ENCODE data around the gene GFOD1.
"Not testable (repeated sequence)": the region's sequence is repeated elsewhere in the genome, so short reads cannot be mapped to it uniquely, and the experiment has no call there.

Gene GFOD1

DNA sequence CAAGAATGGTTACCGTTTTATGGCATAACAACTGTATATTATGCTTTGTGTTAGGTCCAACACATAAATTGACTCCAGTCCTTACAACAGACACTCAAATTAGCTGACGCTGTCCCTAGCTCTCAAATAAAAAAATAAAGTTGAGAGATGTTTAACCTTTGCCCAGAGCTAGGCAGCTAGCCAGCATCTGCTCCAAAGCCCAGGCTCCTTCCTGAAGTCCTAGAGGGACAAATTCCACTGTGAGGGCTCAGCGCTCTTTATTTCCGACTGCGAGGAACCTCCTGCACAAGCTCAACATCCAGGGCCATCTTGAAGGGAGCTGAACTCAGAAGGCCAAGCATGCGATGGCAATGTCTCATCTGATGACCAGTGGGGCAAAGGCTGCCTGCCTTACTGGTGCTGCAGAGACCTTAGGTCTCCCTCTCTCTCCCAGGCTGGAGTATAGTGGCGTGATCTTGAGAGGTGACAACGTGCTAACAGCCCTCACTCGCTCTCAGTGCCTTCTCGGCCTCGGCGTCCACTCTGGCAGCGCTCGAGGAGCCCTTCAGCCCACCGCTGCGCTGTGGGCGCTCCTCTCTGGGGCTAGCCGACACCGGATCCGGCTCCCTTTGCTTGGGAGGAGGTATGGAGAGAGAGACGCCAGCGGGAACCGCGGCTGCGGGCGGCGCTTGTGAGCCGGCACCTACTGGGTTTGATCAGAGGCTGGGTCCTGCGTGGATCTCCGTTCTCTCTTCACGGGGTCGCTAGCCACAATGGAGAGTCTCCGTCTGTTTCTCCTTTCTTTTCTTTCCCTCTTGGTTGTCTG is 24.7 kb upstream of the GFOD1 start:
- DNase-seq: no peak

GRCh38 chr6:13511141-13511571 is 23.8 kb upstream of the GFOD1 start:
- DNase-seq: not testable (repeated sequence)

DNA sequence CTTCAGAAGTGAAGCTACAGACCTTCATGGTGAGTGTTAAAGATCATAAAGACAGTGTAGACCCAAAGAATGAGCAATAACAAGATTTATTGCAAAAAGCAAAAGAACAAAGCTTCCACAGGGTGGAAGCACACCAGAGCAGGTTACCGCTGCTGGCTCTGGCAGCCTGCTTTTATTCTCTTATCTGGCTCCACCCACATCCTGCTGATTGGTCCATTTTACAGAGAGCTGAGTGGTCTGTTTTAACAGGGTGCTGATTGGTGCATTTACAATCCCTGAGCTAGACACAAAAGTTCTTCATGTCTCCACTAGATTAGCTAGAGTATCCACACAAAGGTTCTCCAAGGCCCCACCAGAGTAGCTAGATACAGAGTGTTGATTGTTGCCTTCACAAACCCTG is 23.0 kb upstream of the GFOD1 start:
- DNase-seq: not testable (repeated sequence)

- no peak for DNase-seq
Measured at GRCh38 chr6:13508711-13509705, 21.6 kb upstream of the GFOD1 start.

GRCh38 chr6:13507306-13507860 is 20.0 kb upstream of the GFOD1 start:
- DNase-seq: no peak

- no peak for DNase-seq
Measured at GRCh38 chr6:13505345-13505734, 17.9 kb upstream of the GFOD1 start.

DNA sequence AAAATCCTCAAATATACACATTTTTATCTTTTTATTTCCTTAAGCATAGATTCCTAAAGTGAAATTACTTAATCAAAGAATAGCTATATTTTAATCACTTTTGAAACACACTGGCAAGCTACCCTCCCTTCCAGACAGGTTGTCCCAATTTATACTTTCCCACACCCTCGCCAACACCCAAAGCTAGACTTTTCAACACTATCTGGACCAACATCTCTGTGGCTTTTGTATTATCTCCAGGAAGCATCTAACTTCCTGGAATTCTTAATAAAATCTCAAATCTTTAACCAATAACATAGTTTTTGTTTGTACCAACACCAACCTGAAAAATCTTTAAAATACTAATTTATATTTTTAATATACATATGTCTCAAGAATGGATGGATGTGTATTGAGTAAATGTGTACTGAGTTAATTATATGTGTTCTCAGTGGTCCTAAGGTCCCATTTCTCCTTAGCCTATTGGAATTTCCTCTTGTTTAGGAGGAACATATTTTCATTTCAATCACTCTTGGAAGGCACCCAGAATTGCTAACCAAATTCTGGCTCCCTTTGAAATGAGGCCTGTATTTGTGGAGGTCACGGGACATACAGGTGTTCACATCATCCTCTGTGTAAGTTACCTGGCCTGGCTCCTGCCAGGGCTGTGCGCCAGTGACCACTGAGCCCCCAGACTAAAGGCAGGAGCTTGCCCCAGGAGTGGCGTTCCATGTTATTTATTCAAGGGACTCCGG is 17.4 kb upstream of the GFOD1 start:
- DNase-seq: no peak

GRCh38 chr6:13500915-13501314 is 13.5 kb upstream of the GFOD1 start:
- no peak for DNase-seq

GRCh38 chr6:13500264-13500663 is 12.9 kb upstream of the GFOD1 start:
- DNase-seq: no peak

DNA sequence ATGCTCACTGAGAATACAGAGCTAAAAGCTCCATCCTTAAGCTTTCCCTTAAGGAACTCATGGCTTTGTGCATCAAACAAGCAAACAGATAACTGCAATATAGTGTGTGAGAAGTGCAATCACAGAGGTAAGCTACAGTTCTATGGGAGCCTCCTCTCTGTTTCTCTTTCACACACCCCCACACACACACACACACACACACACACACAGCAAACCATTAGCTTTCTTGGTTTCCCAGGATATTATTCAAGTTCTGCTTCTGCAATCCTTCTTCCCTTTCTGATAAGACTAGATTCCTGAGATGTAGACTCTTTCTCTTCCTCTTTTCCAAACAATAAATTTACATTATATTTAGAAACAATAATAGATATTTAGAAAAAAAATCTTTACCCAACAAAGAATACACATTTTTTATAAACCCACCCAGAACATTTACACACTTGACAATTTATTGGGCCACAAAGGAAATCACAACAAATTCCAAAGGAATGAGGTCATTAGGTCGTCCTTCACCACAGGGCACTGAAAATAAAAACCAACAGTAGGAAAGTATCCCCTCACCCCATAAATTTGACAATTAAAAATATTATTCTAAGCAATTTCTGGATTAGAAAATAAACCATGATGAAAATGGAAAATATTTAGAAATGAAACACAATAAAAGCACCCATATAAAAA is 9.3 kb upstream of the GFOD1 start:
- DNase-seq: no peak

DNA sequence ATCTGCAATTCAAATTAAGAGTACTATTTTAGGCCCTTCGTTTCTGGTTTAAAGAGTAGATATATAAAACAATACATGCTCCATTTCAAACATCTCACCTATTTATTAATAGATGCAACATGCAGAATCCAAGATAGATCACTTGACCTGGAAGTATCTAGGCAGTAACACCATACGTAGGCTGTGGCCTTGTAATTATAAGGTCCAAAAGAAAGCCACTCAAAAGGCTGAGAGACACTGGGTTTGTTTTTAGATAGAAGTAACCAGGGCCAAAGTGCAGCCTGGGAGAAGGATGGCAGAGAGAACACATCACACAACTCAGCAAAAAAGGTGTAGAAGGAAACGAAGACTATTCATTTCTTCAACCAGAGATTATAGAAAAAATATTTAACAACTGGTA is 8.4 kb upstream of the GFOD1 start:
- DNase-seq: no peak

- DNase-seq: no peak
Measured at GRCh38 chr6:13495112-13495776, 7.8 kb upstream of the GFOD1 start.

GRCh38 chr6:13494137-13494536 is 6.7 kb upstream of the GFOD1 start:
- no peak for DNase-seq

DNA sequence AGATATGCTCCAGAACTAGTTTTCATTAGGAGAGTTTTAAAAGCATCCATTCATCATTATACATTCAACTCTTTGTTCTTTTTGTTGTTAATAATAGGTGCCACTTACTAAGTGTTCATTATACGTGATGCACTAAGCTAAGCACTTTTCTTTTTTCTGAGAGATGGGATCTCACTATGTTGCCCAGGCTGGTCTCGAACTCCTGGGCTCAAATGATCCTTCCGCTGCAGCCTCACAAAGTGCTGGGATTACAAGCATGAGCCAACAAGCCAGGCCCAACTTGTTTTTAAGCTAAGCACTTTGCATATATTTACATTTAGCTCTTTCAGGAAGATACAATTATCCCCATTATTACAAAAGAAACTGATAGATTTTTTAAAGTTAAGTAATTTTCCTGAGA is 5.7 kb upstream of the GFOD1 start:
- no peak for DNase-seq

DNA sequence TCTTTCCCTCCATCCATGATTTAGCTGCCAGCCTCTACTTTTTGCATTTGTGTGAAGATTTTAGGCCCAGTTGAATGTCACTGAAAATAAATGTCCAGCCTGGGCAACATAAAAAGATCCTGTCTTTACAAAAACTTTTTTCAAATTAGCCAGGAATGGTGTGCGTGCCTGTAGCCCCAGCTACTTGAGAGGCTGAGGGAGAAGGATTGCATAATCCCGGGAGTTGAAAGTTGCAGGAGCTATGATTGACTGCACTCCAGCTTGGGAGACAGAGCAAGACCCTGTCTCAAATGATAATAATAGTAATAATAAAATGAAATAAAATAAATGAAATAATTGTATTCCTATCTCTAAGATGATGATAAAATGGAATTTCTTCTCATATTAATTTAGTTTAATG is 5.0 kb upstream of the GFOD1 start:
- DNase-seq: no peak

- DNase-seq: no peak
Measured at GRCh38 chr6:13491538-13491937, 4.1 kb upstream of the GFOD1 start.

GRCh38 chr6:13490402-13490801 is 3.0 kb upstream of the GFOD1 start:
- no peak for DNase-seq

- DNase-seq: no peak
Measured at GRCh38 chr6:13488896-13489237, 1.5 kb upstream of the GFOD1 start.

- no peak for DNase-seq
Measured at GRCh38 chr6:13488015-13488895, 855 bp upstream of the GFOD1 start.

- DNase-seq: peak; percentile 43 to 50
Measured at GRCh38 chr6:13486679-13487121, 700 bp downstream of the GFOD1 start.
